ENCODE results near the gene AK5.

- no peak for TF ChIP-seq CTCF (IDR thresholded peaks at IDR 0.05; ENCODE audit: low read length)
- no peak for TF ChIP-seq EZH2phosphoT487 (IDR thresholded peaks at IDR 0.05; ENCODE audit: low read length)
- TF ChIP-seq EZH2 (optimal IDR thresholded peaks at IDR 0.05; ENCODE audit: low read depth, low read length) = no peak
Measured at GRCh38 chr1:77434967-77435366, 153.1 kb downstream of the AK5 start.

Data from MM.1S (cell line).